GM18873 (cell line): Measurements from ENCODE around the gene LINC01488.

ENCODE experiments used
- ATAC-seq: cut with Tn5 transposase; IDR thresholded peaks from one replicate; pipeline ENCODE4 v1.9.1; 2021; ENCODE audit warnings: mild to moderate bottlenecking, moderate library complexity, moderate number of reproducible peaks; ENCODE audit not compliant: unreplicated experiment, low FRiP score

The LINC01488 gene

GRCh38 chr11:69489746-69490365, 8.4 kb downstream of the LINC01488 start:
- no peak for ATAC-seq

DNA sequence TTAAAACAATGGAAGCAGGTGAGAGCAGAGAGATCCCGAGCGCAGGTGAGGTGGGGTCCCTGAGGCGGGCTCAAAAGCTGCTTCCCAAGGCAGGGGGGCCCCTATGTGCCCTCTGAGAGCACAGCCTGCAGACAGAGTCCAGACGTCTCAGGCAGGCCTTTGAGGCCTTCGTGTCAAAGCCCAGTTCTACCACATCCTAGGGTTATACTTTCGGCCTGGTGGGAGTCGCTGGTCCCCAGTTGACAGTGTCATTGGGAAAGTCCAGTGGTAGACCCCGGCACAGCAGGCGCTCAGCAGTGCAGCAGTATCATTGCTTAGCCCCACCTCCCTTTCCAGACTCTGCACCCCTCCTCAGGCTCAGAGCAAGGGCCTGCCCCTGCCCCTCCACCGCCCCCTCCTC, 9.1 kb downstream of the LINC01488 start:
- ATAC-seq = no peak

- no peak for ATAC-seq
Measured at GRCh38 chr11:69491071-69492031, 9.9 kb downstream of the LINC01488 start.

DNA sequence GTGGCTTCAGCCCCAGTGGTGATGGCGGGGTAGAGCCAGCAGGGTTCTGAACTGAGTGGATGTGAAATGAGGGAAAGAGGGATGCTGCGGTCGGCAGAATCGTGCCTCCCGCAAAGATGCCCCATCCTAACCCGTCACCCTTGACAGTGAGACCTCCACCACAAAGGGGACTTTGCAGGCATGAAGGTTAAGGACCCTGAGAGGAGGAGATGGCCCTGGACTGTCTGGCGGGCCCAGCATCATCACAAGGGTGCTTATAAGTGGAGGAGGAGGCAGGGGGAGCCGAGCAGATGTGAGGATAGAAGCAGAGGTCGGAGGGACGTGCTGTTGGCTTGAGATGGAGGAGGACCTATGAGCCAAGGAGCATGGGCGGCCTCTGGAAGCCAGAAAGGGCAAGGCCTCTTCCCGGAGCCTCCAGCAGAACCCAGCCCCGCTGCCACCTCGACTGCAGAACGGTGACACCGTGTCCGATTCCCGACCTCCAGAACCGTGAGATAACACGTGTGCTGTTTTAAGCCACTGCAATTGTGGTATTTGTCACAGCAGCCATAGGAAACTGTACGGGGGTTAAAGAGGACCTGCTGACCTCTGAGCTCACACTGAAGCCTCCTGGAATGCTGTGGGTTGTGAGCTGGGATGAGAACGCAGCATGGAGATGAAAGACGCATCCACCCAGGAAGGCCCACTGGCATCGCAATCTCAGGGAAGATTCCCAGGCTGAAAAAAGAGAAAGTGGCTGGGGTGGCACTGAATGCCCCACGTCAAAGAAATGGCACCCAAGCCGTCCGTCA, 10.9 kb downstream of the LINC01488 start:
- ATAC-seq = no peak

DNA sequence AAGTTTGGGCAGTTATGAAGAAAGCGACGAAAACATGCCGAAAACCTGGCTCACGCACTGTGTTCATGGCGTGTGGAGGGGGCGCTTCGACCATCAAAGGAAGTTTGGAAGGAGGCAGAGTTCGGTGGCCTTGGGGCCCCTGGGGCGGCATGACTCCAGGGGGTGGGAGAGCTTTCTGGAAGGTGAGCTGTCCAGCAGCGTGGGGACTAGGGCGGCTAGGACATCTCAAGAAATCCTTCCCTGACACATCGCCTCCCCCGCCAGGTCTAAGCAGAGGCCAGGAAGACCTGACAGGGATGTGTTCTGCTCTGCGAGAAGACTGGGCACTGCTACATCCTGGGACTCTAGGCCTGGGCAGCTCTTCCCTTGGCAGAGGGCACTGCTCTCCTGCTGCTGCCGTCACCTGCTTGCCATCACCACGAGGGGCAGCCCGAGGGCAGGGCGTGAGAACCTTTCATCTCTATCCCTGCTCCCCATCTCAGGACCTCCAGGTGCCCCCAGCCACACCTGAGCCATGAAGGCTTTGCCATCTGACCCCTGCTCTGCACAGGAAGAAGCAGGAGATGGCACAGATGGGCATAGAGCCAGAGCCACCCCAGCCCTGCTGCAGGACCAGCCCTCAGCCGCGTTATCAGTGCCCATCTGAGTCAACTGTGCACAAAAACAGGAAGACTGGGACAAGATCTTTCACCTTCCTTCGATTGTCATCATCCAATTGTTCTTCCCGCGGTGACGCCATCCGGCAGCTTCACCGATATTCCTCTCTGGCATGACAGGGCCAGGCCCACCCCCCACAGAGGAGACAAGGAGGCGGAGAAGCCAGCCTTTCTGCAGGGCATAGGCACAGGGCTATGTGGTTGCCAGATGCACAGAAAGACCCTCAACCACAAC, 12.7 kb downstream of the LINC01488 start:
- no peak for ATAC-seq

DNA sequence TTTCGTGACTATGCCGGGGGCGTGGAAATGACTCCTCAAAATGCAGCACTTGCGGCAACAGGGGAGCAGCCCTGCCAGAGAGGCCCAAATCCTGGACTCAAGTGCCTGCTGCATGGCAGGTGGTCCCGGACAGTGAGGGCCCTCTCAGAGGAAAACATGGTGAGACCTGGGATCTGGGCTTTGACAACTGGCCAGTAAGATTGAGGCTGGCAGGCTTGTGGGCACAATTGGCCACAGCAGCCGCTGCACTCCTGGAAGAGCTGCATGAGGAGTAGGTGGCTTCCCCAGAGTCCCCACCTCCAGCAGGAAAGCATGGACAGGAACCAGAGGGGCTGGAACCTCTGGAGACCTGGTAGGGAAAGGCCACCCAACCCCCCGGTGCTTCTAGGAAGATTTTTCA, 13.4 kb downstream of the LINC01488 start:
- ATAC-seq = no peak

DNA sequence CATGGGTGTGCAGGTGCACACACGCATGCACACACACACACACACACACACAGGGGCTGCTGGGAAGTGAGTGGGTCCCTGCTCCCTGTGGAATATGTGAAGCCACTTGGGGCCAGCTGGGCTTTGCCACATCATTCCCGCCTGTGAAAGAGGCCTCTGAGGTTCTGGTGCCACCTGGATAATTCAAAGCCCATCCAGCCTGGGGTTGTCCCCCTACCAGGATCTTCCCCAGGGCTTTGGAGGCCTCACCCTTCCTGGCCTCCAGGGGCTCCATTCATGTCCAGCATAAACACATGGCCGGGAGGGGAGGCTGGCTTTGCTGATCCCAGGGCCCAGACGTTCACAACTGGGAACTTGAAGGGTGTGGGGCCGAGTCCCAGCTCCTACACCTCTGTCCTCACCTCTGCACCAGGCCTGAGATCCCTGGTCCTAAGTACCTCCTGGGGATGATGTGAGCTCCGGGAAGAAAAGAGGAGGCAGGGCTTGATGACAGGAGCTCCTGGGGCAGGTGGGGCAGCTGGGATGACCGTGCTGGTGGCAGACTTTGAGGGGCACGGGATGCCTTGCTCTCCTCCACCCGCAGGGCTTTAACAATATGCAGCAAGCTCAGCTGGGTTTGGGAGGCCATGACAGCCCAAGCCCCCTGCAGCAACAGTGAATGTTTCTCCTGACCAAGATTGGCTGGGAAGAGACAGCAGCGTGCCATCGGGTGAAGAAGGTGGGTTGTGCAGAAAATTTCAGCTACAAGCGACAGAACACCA, 14.2 kb downstream of the LINC01488 start:
- ATAC-seq = no peak

DNA sequence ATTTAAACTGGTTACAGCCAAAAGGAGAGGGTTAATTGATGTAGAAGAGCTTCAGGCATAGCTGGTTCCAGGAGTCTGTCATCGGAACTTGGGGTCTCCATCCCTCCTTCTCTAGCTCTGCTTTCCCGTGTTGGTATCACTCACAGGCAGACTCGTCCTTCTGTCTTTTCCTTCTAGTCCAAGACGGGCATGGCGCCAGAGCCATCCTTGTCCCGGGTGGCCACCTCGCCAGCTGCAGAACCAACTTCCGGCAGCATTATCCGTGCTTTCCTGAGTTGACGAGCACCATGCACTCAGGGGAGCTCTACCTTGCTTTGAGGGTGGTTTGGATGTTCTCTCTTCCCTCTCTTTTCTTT, 14.7 kb downstream of the LINC01488 start:
- ATAC-seq = no peak

- ATAC-seq = no peak
Measured at GRCh38 chr11:69496631-69497220, 15.3 kb downstream of the LINC01488 start.

DNA sequence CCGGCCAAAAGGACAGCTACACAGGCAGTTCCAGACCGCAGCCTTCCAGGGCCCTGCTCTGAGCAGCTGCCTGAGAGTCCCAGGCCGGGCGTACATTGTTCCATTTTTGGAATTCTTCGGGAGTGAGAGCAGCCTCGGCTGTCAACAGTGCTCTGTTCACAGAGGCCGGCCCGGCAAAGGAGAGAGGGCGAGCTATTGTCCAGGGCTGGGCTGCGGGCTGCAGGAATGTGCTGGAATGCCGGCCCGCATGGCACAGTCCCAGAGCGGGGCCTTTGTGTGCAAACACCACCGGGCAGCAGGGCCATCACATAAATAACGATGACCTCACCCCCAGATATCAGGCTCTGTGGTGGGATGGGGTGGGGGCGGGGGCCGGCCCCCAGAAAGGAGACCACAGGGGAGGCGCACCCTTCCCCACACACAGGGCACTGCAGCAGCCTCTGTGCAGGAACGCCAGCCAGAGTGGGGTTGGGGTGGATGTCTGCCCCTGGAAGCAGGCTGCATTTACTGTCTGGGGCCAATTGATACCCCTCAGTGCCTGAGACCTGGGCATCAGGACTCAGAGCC, 15.8 kb downstream of the LINC01488 start:
- no peak for ATAC-seq

- ATAC-seq = no peak
Measured at GRCh38 chr11:69498614-69499175, 17.2 kb downstream of the LINC01488 start.

DNA sequence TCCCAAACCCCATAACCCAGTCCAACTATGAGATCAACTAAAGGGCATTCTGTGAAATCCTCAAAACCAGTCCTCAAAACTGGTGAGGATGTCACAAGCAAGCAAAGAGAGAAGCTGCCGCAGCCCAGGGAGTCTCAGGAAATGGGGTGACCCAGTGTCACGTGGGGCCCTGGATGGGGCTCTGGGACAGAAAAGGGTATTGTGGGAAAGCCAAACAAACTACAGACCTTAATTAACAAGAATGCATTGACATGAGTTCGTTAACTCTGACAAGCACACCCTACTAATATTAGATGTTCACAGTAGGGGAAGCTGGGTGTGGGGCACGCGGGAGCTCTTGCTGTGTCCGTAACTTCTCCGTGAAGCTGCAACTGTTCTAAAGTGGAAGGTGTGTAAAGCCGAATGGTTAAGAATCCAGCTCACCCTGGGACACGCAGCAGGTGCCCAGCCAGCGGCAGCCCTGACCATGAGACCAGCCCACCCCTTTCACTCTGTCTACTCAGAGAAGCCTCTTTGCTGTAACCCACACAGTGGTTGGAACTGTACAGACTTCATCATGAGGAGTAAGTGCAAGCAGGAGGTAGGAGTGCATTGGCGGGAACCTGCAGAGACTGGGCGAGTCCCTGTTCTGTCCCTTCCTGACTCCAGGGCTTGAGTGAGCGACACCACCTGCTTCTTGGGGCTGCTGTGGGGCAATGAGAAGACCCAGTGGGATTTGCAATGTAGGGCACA, 17.9 kb downstream of the LINC01488 start:
- no peak for ATAC-seq

GRCh38 chr11:69499918-69500284, 18.4 kb downstream of the LINC01488 start:
- ATAC-seq = no peak

GRCh38 chr11:69500285-69501120, 19.0 kb downstream of the LINC01488 start:
- no peak for ATAC-seq

DNA sequence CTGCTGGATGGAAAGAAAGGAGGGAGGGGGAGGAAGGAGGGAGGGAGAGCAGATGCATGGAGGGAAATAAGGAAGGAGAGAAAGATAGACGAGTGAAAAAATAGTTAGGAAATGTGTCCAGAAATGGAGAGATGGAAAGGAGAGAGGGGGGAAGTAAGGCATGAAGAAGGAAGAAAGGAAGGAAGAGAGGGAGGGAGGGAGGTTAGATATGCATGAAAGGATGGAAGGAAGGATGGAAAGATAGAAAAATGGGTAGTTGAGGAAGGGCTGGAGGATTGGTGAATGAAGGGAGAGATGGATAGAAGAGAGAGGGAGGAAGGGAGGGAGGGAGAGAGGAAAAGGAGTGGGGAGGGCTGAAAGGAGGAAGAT, 19.6 kb downstream of the LINC01488 start:
- no peak for ATAC-seq

DNA sequence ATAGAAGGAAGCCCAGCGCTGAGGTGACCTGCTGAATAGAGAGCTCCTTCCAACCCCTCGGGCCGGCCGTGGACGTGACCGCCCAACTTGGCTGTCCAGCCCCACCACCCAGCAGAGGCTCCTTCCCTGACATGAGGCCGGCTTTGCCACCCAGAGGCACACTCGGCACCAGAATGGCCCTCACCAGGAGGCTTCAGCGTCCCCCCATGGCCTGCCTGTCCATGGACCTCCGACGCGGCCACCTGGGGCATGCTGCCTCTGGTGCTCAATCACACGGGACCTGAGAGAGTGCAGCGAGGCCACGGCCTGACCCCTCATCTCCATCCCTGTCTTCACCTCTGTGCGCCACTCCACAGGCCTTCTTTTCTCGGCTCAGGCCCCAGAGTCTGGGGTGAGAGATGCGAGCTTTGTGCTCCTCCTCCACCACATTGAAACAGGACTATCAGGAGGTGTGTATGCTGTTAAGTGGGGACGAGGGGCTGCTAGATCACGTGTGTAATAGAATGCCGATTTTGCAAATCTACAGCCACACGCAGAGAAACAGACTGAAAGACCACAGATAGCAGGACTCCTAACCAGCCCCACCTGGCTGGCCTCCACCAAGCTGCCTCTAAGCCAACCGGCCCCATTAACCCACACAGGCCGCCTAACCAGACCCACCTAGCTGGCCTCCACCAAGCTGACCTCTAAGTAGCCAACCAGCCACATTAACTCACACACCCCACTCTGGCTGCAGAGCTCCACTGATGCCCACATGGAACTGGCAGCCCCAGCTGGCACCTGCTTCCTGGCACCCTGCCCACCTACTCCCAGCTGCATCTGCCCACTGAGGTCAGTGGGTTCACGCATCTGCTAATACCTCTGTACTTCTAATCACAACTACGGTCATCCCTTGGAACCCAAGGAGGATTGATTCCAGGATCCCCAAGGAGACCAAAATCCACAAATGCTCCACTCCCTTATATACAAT, 20.7 kb downstream of the LINC01488 start:
- ATAC-seq = no peak
